Astrocyte of the cerebellum (primary cell): ENCODE results near the gene GAR1.

Source experiments
- DNase-seq: peaks from one replicate; pipeline ENCODE4 v3.0.0-alpha.2; 2011; ENCODE audit warnings: low read depth
- H3K4me3 ChIP-seq: 2 replicates; pipeline ENCODE4 v1.5.1; 2011; ENCODE audit warnings: mild to moderate bottlenecking, low read depth, low read length, moderate library complexity
- CTCF ChIP-seq: IDR thresholded peaks from 2 replicates; pipeline ENCODE4 v1.5.1; 2012; ENCODE audit warnings: low read length, low read depth, moderate library complexity, mild to moderate bottlenecking; ENCODE audit errors: missing control alignments
- in situ Hi-C: cut with HindIII; loops from 2 replicates; pipeline ENCODE4 v1.10.0; 2017; ENCODE audit warnings: low sequenced_read_pairs

The GAR1 gene

GRCh38 chr4:109873791-109874514 lies 58.4 kb downstream of the GAR1 start:
- no peak overlapping the region for H3K4me3 ChIP-seq
- no peak for TF ChIP-seq CTCF
- DNase-seq: no peak
- in situ Hi-C loops: no loop called here
